ENCODE data around the gene VPS45. TPM values are rescaled to one million over a fixed set of nuclear protein-coding genes. Genes with fewer than 3 reads are reported as not detected.
A peak's percentile ranks its signal among the peaks of the same experiment; 100 is the strongest.

Gene VPS45
- total and polyA plus RNA-seq, 2 of the 4 experiments (the other 2 are of a cell fraction): 32.4 to 33.3 TPM

DNA sequence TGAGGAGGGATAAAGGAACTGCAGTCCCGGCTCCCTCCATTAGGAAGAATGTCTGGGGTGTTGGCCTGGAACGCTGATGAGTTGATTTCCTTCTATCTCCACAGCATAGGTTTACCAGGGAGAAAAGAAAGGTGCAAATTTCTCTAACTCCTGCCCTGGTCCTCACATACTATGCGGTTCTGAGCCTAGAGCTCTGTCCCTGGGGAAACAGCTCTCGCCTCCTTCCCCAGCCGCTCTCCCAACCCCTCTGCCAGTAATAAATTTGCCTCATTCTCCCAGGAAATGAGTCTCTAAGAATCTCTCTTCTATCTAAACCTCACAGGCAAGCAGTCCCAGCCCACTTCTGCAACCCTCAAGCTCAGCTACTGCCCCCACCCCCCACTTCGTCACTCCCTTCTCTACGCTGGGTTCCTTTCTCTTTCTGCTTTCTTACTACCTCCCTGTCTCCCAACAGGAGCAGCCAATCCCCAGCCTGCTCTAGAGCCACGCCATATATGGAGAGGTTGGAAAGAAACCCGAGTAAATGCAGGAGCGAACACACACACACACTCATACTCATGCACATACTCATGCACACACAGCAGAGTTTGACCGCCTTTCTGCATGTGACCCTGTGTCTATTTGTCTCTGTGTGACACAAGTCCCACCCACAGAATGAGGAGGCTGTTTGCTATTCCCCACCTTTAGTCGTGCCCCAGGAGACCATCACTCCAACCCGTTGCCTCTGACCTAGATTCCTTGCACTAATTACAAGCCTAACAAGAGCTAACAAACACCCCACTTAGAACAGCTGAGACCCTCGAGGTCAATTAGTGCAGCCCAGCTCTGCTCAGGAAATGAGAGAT lies 95.5 kb downstream of the VPS45 start:
- Histone ChIP-seq H3K56ac (ENCODE audit: extremely low read depth, insufficient read depth, low read length) (peak overlapping the region; percentile 99), H2BK20ac (ENCODE audit: low read depth, low read length) (peak overlapping the region; percentile 85), H4K91ac (ENCODE audit: insufficient read depth, low read depth, low read length) (peak overlapping the region; percentile 93), H3K18ac (ENCODE audit: low read depth, low read length) (peak overlapping the region; percentile 87), H3K36me3 (ENCODE audit: control insufficient read depth, insufficient read depth, low read length) (peaks cover 19% of the 10 kb centered on the region), H2BK120ac (ENCODE audit: low read depth, low read length) (peak overlapping the region; percentile 88), H3K9ac (ENCODE audit: low read depth, low read length) (peak overlapping the region; percentile 90), H2AK5ac (ENCODE audit: low read depth, low read length) (peak overlapping the region; percentile 96), H2AFZ (replicated peaks; ENCODE audit: low read length, poor library complexity) (peak overlapping the region; percentile 76), H3K4me2 (ENCODE audit: low read depth, low read length) (peak overlapping the region; percentile 68), H3K14ac (replicated peaks; ENCODE audit: low read depth, low read length) (peak overlapping the region; percentile 80), H3K27me3 (ENCODE audit: control insufficient read depth, insufficient read depth, low read length) (no peaks in the 10 kb centered on the region), H2AK9ac (replicated peaks; ENCODE audit: low read depth, low read length, poor library complexity) (peak overlapping the region; percentile 84), H4K5ac (ENCODE audit: low read depth, low read length) (peak overlapping the region; percentile 74), H3K4ac (ENCODE audit: low read depth, low read length) (peak overlapping the region; percentile 95), H3K4me3 (ENCODE audit: insufficient read depth, low read depth, low read length) (peak overlapping the region; percentile 8; the same call in 1 of the 2 replicates), H3K9me3 (ENCODE audit: control insufficient read depth, insufficient read depth, low read length) (no peaks in the 10 kb centered on the region), H3K27ac (ENCODE audit: insufficient read depth, low read length) (peak overlapping the region; percentile 93), H3K23ac (ENCODE audit: low read depth, low read length) (peak overlapping the region; percentile 88), H3K9me1 (ENCODE audit: insufficient read depth, low read length) (peaks cover 31% of the 10 kb centered on the region), H2BK15ac (ENCODE audit: low read depth, low read length) (peak overlapping the region; percentile 97; the same call in 2 of the 3 replicates), H4K20me1 (ENCODE audit: insufficient read depth, low read length) (peaks cover 5% of the 10 kb centered on the region), H4K8ac (ENCODE audit: low read depth in 2 of 2, low read length in 2 of 2) (peak overlapping the region; percentile 93 to 94), H3K4me1 (ENCODE audit: control insufficient read depth, insufficient read depth, low read length) (peaks cover 45% of the 10 kb centered on the region), H2BK5ac (ENCODE audit: low read depth, low read length, poor library complexity, severe bottlenecking) (peak overlapping the region; percentile 93), H3K79me1 (ENCODE audit: low read depth in 1 of 2, low read length in 2 of 2) (peaks cover 7 to 43% of the 10 kb centered on the region in 2 experiments; a peak in 3 of 4 replicates)
- POLR2A ChIA-PET (ENCODE audit: unreplicated experiment): interaction anchor here (0.6 to 1.6 kb wide), 4 partner anchors 9 to 24 kb away, joined by 3 to 7 read pairs (median 5); partner anchors contain the start of gene PLEKHO1
- dilution Hi-C loops (cut with HindIII; ENCODE audit: low sequenced_read_pairs, unreplicated experiment) (no loop called here), in situ Hi-C loops (cut with MboI; ENCODE audit: low sequenced_read_pairs) (no loop called here), intact Hi-C loops (cut with micrococcal nuclease) (no loop called here)
- DNase-seq (peak; percentile 100), ATAC-seq (ENCODE audit: low read depth) (peak; percentile 88)
- CTCF ChIA-PET: interaction anchor here (1.6 kb wide), 1 partner anchor 89 kb away, joined by 6 read pairs; no protein-coding TSS in a partner anchor
- BruUV-seq (replicated peaks): no TSS peak
- WGBS, 2 experiments (ENCODE audit: extremely low coverage in 2 of 2, insufficient read length in 1 of 2): 0% methylated on average over 3 of the region's 14 CpGs; no CpG with 5 or more reads in 1 of the 2 experiments
- TF ChIP-seq MXI1 (IDR thresholded peaks at IDR 0.05; ENCODE audit: borderline replicate concordance, low read depth, low read length) (peak; percentile 27; the same call in 1 of the 2 replicates), BHLHE40 (IDR thresholded peaks at IDR 0.05; ENCODE audit: low read depth, low read length) (peak; percentile 87), RAD21 (IDR thresholded peaks at IDR 0.05; ENCODE audit: low read length) (no peak), RCOR1 (IDR thresholded peaks at IDR 0.05; ENCODE audit: insufficient replicate concordance, low read length) (no peak), NFE2L2 (IDR thresholded peaks at IDR 0.05; ENCODE audit: low read depth, low read length) (peak; percentile 72), CEBPB (IDR thresholded peaks at IDR 0.05; ENCODE audit: low read depth, low read length) (0 out of 2 replicates have a peak, but pooled peaks have one; percentile 21), POLR2A (IDR thresholded peaks at IDR 0.05; ENCODE audit: low read depth, low read length) (peak; percentile 93), CHD1 (IDR thresholded peaks at IDR 0.05; ENCODE audit: low read depth, low read length) (no peak), MAZ (IDR thresholded peaks at IDR 0.05; ENCODE audit: borderline replicate concordance, low read depth, low read length) (peak; percentile 90), SMC3 (IDR thresholded peaks at IDR 0.05; ENCODE audit: low read depth, low read length) (no peak)
- TF ChIP-seq, protein P1, sequence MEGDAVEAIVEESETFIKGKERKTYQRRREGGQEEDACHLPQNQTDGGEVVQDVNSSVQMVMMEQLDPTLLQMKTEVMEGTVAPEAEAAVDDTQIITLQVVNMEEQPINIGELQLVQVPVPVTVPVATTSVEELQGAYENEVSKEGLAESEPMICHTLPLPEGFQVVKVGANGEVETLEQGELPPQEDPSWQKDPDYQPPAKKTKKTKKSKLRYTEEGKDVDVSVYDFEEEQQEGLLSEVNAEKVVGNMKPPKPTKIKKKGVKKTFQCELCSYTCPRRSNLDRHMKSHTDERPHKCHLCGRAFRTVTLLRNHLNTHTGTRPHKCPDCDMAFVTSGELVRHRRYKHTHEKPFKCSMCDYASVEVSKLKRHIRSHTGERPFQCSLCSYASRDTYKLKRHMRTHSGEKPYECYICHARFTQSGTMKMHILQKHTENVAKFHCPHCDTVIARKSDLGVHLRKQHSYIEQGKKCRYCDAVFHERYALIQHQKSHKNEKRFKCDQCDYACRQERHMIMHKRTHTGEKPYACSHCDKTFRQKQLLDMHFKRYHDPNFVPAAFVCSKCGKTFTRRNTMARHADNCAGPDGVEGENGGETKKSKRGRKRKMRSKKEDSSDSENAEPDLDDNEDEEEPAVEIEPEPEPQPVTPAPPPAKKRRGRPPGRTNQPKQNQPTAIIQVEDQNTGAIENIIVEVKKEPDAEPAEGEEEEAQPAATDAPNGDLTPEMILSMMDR (conservative IDR thresholded peaks at IDR 0.05; ENCODE audit: low read depth, low read length): peak; percentile 13; the same call in 1 of the 2 replicates
- TF ChIP-seq, protein P2, sequence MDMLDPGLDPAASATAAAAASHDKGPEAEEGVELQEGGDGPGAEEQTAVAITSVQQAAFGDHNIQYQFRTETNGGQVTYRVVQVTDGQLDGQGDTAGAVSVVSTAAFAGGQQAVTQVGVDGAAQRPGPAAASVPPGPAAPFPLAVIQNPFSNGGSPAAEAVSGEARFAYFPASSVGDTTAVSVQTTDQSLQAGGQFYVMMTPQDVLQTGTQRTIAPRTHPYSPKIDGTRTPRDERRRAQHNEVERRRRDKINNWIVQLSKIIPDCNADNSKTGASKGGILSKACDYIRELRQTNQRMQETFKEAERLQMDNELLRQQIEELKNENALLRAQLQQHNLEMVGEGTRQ (IDR thresholded peaks at IDR 0.05; ENCODE audit: low read depth, low read length): peak; percentile 91
- TF ChIP-seq, protein P3, sequence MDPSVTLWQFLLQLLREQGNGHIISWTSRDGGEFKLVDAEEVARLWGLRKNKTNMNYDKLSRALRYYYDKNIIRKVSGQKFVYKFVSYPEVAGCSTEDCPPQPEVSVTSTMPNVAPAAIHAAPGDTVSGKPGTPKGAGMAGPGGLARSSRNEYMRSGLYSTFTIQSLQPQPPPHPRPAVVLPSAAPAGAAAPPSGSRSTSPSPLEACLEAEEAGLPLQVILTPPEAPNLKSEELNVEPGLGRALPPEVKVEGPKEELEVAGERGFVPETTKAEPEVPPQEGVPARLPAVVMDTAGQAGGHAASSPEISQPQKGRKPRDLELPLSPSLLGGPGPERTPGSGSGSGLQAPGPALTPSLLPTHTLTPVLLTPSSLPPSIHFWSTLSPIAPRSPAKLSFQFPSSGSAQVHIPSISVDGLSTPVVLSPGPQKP (IDR thresholded peaks at IDR 0.05; ENCODE audit: borderline replicate concordance, low read depth, low read length): no peak
